Activated CD4-positive, alpha-beta T cell treated with anti-CD3 and anti-CD28 coated beads for 24 hours (primary cell): ENCODE results near the gene ABCC8.
A peak's percentile ranks its signal among the peaks of the same experiment; 100 is the strongest.

Experiments used
- DNase-seq, 2 donors: peaks; one replicate each; pipeline ENCODE4 v3.0.0-alpha.2; 2020; ENCODE audit warnings: low read depth in 2 of 2

ABCC8 gene

GRCh38 chr11:17386331-17387084 lies 90.1 kb downstream of the ABCC8 start:
- peak; percentile 18 to 44 for DNase-seq

DNA sequence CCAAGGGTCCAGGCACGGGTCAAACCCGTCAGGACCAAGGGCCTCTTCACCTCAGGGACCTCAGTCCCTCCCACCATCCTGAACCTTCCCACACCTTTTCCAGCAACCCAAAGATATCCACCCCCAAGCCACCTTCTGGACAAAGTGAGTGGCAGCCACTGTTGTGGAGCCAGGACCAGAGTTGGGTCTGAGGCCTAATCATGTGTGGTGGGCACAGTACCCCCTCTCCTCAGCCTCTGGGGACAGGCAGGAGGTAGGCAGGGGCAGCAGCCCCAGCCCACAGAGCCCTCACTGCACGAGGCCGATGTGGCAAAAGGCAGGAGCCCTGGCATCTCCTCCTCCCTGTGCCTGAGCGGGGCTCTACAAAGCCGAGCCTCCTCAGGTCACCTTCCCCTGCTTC lies 90.7 kb downstream of the ABCC8 start:
- DNase-seq: no peak

- no peak for DNase-seq
Observed at GRCh38 chr11:17385492-17385891, 91.2 kb downstream of the ABCC8 start.

DNA sequence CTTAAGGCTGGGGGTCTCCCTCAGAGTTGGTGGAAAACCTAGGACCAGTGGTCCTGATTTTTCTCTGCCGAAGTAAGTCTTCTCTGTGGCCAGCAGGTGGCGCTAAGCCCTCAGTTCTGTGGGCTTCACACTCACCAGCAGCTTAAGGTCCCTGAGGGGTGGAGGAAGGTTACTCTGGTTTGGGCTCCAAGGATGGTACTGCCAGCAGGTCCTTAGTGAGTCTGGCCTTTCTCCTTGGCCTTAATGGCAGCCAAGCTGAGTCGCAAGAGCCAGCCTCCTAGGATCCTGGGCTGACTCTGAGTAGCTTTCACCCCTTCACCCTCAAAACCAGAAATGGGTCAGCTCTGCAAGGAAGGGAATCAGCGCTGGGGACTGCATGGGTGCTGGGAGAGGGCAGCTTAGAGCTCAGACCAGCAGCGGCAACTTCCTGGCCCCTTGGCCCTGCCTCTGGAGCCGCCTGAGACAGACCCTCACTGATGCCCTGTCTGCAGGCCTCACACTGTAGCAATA lies 92.6 kb downstream of the ABCC8 start:
- DNase-seq: peak; percentile 65 to 73

DNA sequence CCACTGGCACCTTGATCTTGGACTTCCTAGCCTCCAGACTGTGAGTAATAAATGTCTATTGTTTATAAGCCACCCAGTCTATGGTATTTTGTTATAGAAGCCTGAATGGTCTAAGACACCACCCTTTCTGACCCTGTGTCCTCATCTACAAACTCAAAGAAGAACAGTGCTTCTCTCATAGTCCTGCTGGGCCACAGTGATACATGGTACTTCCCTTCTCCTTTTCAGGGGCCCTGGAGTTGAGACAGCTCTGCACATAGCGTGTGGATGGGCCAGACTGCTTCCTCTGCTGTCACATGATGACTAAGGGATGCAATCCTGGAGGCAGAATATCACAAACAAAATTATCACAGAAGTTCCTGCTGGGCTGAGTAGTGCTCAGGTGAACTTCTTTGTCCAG lies 93.2 kb downstream of the ABCC8 start:
- no peak for DNase-seq

DNA sequence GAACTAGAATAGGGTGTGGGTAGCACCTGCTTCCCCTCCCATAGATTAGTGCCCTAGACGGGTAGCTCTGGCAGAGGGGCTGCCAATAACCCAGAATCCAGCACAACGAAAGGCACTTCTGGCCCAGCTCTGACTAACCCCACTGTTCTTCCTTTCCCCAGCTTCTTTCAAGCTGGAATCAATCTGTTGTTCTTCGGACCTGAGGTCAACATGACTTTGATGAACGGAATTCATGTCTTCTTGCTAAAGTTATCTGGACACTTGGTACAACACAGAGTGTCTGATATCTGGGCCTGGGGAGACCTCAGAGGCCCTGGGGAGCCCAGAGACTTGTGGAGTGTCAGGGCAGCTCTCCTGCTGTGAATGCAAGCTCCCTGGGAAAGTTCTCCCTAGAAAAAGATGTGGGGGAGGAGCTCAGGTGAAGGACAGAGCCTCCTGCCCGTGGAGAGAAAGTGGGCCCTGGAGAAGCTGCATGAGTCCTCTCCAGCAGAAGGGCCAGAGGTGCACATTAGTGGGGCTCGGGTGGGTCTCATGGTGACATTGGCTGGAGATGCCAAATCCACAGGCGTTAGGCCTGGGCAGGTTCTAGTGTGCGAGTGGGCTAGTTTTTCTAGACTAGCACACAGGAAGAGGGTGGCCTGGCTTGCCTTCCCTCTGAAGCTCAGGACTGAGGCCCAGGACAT lies 94.5 kb downstream of the ABCC8 start:
- no peak for DNase-seq

GRCh38 chr11:17381156-17381555 lies 95.5 kb downstream of the ABCC8 start:
- DNase-seq: no peak

DNA sequence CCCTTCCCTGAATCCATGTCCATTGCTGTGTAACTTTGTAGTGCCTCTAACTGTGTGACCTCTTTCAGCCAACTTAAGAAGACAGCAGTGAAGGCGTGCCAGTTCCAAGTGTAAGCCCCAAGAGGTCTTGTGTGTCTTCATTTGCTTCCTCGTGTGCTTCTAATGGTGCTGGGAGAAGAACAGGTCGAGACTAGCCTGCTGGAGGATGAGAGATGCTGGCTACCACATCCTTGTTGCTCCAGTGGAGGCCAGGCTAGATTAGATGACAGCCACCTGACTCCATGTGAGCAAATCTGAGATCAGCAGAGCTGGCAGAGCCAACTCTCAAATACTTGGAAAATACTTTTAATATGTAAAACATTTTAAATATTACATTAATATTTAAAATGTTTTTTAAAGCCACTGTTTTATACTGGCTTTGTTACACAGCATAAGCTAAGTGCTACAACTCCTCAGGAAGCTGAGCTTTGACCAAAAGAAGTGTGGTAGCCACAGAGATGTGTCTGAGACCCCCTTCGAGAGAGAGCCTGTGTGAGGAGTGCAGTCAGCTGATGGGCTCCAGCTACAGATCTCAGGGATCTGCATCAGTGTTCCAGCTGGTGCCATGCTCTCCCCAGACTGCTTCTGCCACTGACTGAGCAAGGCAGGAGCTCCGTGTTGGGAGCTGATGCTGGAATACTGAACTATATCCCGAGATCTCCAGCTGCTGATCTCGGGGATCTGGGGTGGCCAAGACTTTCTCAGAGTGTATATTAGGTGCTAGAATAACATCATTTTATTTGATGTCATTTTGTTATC lies 97.1 kb downstream of the ABCC8 start:
- DNase-seq: no peak

GRCh38 chr11:17378655-17379054 lies 98.0 kb downstream of the ABCC8 start:
- no peak for DNase-seq

DNA sequence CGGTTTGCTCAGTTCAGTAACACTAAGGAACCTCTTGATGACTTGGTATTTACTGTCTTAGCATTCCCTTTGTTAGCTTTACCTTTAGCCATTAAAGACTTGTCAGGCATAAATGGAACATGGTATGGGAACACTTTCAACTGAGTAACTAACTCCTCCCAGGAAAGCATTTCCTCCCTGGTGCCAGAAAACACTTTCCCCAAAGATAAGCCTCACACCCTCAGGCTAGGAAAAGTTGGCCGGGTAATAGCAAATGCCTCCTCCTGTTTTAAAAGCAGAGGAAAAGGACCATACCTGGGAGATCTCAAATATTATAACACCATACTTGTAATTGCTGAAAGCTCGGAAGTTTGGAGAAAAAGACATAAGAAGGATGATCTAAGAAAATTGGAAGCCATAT lies 100.2 kb downstream of the ABCC8 start:
- DNase-seq: no peak

GRCh38 chr11:17375547-17375946 lies 101.1 kb downstream of the ABCC8 start:
- DNase-seq: no peak

- DNase-seq: no peak
Observed at GRCh38 chr11:17371614-17372013, 105.0 kb downstream of the ABCC8 start.

DNA sequence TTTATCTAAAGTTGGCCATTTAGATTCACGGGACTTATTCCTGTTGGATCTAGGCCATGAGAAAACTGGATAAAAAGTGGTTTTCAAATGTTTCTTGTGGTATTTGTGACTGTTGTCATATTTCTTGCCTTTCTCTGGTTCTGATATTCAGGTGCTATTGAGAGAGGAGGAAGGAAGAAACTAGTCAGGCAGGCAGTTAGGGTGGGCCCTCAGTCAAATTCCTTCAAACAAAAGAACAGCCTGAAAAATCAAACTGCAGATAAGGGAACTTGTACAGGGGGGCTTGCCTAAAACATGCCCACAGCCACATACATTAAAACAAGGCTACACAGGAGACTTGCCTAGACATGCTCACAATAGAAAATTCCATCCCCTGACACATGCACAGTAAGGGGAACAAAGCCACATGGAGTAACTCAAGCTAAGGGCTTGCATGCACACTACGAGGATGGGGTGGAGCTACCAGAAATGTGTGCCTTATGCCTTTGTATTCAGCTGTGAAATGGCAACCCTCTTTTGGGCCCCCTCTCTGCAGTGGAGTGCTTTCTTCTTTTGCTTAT lies 106.9 kb downstream of the ABCC8 start:
- no peak for DNase-seq

GRCh38 chr11:17369094-17369493 lies 107.6 kb downstream of the ABCC8 start:
- DNase-seq: no peak

GRCh38 chr11:17368551-17368950 lies 108.1 kb downstream of the ABCC8 start:
- DNase-seq: no peak

- no peak for DNase-seq
Observed at GRCh38 chr11:17366495-17366894, 110.2 kb downstream of the ABCC8 start.

GRCh38 chr11:17354601-17354991 lies 122.0 kb downstream of the ABCC8 start:
- DNase-seq: peak; percentile 35 to 50

GRCh38 chr11:17353821-17354600 lies 122.6 kb downstream of the ABCC8 start:
- no peak for DNase-seq

DNA sequence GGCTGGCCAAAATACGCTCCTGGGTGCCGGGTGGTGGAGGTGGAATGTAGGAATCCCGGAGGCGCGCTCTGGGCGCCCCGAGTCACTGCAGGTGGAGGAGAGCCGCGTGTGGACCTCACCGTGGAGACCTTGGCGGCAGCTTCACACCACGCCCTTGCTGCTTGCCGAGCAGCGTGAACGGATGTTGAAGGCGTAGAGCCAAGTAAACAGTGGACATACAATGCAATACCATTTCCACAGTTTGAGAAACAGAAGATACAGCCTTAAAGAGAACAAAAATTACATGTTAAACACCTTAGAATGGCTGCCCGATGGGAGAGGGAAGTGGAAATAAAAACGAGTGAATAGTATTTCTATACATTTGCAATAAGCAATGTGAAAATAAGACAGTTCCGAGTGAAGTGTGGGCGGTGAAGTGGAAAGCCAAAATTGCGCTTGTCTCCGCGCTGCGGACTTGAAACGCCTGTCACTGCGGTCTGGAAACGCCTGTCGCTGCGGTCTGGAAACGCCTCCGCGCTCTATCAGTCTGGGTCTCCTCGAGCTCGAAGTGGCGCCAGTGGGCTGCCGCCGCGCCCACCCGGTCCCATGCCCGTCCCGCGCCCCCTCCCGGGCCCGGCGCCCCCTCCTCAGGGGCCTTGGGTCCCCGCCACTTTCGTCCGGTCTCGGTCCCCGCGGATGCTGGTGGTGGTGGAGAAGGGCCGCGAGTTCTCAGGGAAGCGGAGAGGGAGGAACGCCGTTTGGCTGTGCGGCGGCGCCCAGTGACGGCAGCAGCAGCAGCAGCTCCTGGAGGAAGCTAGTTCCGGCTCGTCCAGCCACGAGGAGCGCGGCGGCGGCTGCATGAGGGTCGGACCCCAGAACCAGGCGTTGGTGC lies 123.5 kb downstream of the ABCC8 start:
- peak in 1 of 2 donors; percentile 63 for DNase-seq

GRCh38 chr11:17351510-17352176 lies 125.0 kb downstream of the ABCC8 start, which contains the start of gene NCR3LG1:
NCR3LG1 (plus strand) TSS chr11:17351800; CDS start chr11:17351970, 170 bp downstream.
- DNase-seq: peak in 1 of 2 donors; percentile 22
